Measurements from ENCODE around the gene NT5M. TPM values are rescaled to one million over a fixed set of nuclear protein-coding genes. Genes with fewer than 3 reads are reported as not detected.

Gene NT5M
- total RNA-seq, 1 experiment from 2014 or later, result 10.2 TPM

DNA sequence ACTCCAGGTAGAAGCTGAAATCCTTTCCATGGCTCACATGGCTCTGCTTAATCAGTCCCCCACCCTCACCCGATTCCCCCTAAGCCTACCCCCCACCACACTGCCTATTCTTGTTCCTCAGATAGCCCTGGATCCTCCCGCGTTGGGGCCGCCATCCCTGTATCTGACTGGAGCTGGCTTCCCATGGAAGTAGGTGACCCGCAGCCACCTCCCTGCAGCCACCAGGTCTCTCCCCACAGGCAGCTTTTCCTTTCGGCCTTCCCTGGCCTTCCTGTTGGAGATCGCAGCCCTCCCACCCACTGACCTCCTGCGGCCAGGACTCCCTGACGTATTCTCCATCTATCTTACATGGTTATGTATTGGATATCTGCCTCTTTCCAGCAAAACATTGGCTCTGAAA, 91.3 kb downstream of the NT5M start:
- Histone ChIP-seq H3K9me2 (ENCODE audit: insufficient read depth) (no peaks in the 10 kb centered on the region), H3K9ac (ENCODE audit: low read length) (no peak overlapping the region), H3K36me3 (ENCODE audit: control insufficient read depth in 1 of 2, insufficient read depth in 2 of 2, low read length in 2 of 2) (no peaks in the 10 kb centered on the region), H3K27ac (ENCODE audit: low read depth, low read length) (no peak overlapping the region), H3K27me3 (ENCODE audit: insufficient read depth, low read length) (no peaks in the 10 kb centered on the region), H3K9me3 (ENCODE audit: control insufficient read depth in 1 of 2, insufficient read depth in 1 of 2, low read depth in 1 of 2, low read length in 2 of 2) (no peaks in the 10 kb centered on the region; a peak in 1 of 4 replicates), H3K4me3 (replicated peaks in 1 of 2; ENCODE audit: low read depth in 1 of 2, low read length in 2 of 2) (no peak overlapping the region), H3K4me1 (ENCODE audit: control insufficient read depth in 1 of 2, insufficient read depth in 2 of 2, low read length in 2 of 2) (no peaks in the 10 kb centered on the region), H4K20me1 (ENCODE audit: insufficient read depth) (no peaks in the 10 kb centered on the region), H3K79me2 (ENCODE audit: insufficient read depth, low read length) (no peaks in the 10 kb centered on the region), H3K4me2 (ENCODE audit: low read length) (no peak overlapping the region), H2AFZ (ENCODE audit: low read depth, low read length, poor library complexity, severe bottlenecking) (no peak overlapping the region)
- DNase-seq (ENCODE audit: low read depth, low spot score) (no peak), ATAC-seq (no peak)
- ChIA-PET CTCF (no interaction called here), RAD21 (ENCODE audit: low non-redundant PET in 1 of 2, low total read pairs in 2 of 2, uncharacterized antibody in 2 of 2, unreplicated experiment in 2 of 2) (no interaction called here), POLR2A (no interaction called here)
- intact Hi-C loops (cut with micrococcal nuclease), result no loop called here
- BruUV-seq (replicated peaks), result no TSS peak
- no peak for TF ChIP-seq CTCF (IDR thresholded peaks at IDR 0.05 in 2 of 3, conservative IDR thresholded peaks at IDR 0.05 in 1 of 3; ENCODE audit: borderline replicate concordance in 1 of 3, insufficient read depth in 1 of 3, low read depth in 2 of 3, low read length in 2 of 3)
- TF ChIP-seq EGR1 (IDR thresholded peaks at IDR 0.05; ENCODE audit: low read depth), result no peak
- no peak for TF ChIP-seq ATF3 (IDR thresholded peaks at IDR 0.05)
- no peak for TF ChIP-seq ZNF274 (IDR thresholded peaks at IDR 0.05; ENCODE audit: low read depth, low read length)
- TF ChIP-seq, protein P1, sequence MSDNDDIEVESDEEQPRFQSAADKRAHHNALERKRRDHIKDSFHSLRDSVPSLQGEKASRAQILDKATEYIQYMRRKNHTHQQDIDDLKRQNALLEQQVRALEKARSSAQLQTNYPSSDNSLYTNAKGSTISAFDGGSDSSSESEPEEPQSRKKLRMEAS (IDR thresholded peaks at IDR 0.05), result no peak
- TF ChIP-seq CEBPB (IDR thresholded peaks at IDR 0.05; ENCODE audit: low read depth), result no peak

- no peak for TF ChIP-seq JUND (IDR thresholded peaks at IDR 0.05)
- TF ChIP-seq, protein P2, sequence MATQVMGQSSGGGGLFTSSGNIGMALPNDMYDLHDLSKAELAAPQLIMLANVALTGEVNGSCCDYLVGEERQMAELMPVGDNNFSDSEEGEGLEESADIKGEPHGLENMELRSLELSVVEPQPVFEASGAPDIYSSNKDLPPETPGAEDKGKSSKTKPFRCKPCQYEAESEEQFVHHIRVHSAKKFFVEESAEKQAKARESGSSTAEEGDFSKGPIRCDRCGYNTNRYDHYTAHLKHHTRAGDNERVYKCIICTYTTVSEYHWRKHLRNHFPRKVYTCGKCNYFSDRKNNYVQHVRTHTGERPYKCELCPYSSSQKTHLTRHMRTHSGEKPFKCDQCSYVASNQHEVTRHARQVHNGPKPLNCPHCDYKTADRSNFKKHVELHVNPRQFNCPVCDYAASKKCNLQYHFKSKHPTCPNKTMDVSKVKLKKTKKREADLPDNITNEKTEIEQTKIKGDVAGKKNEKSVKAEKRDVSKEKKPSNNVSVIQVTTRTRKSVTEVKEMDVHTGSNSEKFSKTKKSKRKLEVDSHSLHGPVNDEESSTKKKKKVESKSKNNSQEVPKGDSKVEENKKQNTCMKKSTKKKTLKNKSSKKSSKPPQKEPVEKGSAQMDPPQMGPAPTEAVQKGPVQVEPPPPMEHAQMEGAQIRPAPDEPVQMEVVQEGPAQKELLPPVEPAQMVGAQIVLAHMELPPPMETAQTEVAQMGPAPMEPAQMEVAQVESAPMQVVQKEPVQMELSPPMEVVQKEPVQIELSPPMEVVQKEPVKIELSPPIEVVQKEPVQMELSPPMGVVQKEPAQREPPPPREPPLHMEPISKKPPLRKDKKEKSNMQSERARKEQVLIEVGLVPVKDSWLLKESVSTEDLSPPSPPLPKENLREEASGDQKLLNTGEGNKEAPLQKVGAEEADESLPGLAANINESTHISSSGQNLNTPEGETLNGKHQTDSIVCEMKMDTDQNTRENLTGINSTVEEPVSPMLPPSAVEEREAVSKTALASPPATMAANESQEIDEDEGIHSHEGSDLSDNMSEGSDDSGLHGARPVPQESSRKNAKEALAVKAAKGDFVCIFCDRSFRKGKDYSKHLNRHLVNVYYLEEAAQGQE (IDR thresholded peaks at IDR 0.05; ENCODE audit: low read depth), result no peak
- TF ChIP-seq EGR1 (IDR thresholded peaks at IDR 0.05; ENCODE audit: low read depth), result no peak
- TF ChIP-seq EZH2phosphoT487 (IDR thresholded peaks at IDR 0.05; ENCODE audit: borderline replicate concordance), result no peak
- no peak for TF ChIP-seq CTCF (IDR thresholded peaks at IDR 0.05 in 2 of 3, conservative IDR thresholded peaks at IDR 0.05 in 1 of 3; ENCODE audit: borderline replicate concordance in 1 of 3, insufficient read depth in 1 of 3, low read depth in 2 of 3, low read length in 2 of 3)
- TF ChIP-seq CBX3 (IDR thresholded peaks at IDR 0.05; ENCODE audit: low read depth), result no peak
- TF ChIP-seq ZNF274 (IDR thresholded peaks at IDR 0.05; ENCODE audit: low read depth, low read length), result no peak
Observed at GRCh38 chr17:17395246-17395802, 92.2 kb downstream of the NT5M start.

More at GRCh38 chr17:17395246-17395802, 92.2 kb downstream of the NT5M start:
- H3K27me3 ChIP-seq (ENCODE audit: insufficient read depth, low read length), result no peaks in the 10 kb centered on the region
- H3K4me3 ChIP-seq (replicated peaks in 1 of 2; ENCODE audit: low read depth in 1 of 2, low read length in 2 of 2), result no peak overlapping the region
- H3K36me3 ChIP-seq (ENCODE audit: control insufficient read depth in 1 of 2, insufficient read depth in 2 of 2, low read length in 2 of 2), result no peaks in the 10 kb centered on the region
- ATAC-seq (no peak), DNase-seq (ENCODE audit: low read depth, low spot score) (no peak)
- no peak overlapping the region for H3K27ac ChIP-seq (ENCODE audit: low read depth, low read length)
- no peak overlapping the region for H2AFZ ChIP-seq (ENCODE audit: low read depth, low read length, poor library complexity, severe bottlenecking)
- no TSS peak for BruUV-seq (replicated peaks)
- intact Hi-C loops (cut with micrococcal nuclease), result no loop called here
- H3K4me1 ChIP-seq (ENCODE audit: control insufficient read depth in 1 of 2, insufficient read depth in 2 of 2, low read length in 2 of 2), result no peaks in the 10 kb centered on the region
- RAD21 ChIA-PET (ENCODE audit: low non-redundant PET in 1 of 2, low total read pairs in 2 of 2, uncharacterized antibody in 2 of 2, unreplicated experiment in 2 of 2), result no interaction called here
- no peaks in the 10 kb centered on the region for H3K79me2 ChIP-seq (ENCODE audit: insufficient read depth, low read length)
- H3K9me3 ChIP-seq (ENCODE audit: control insufficient read depth in 1 of 2, insufficient read depth in 1 of 2, low read depth in 1 of 2, low read length in 2 of 2), result no peaks in the 10 kb centered on the region; a peak in 1 of 4 replicates
- no peak overlapping the region for H3K9ac ChIP-seq (ENCODE audit: low read length)
- no peaks in the 10 kb centered on the region for H3K9me2 ChIP-seq (ENCODE audit: insufficient read depth)
- CTCF ChIA-PET, result no interaction called here
- H3K4me2 ChIP-seq (ENCODE audit: low read length), result no peak overlapping the region
- H4K20me1 ChIP-seq (ENCODE audit: insufficient read depth), result no peaks in the 10 kb centered on the region
- POLR2A ChIA-PET, result no interaction called here
